ENCODE results near the gene GALNT2. TPM values are rescaled to one million over a fixed set of nuclear protein-coding genes. Genes with fewer than 3 reads are reported as not detected.
A peak's percentile ranks its signal among the peaks of the same experiment; 100 is the strongest.

GALNT2 gene
- total RNA-seq, 1 donor from 2014 or later = 29.3 TPM

DNA sequence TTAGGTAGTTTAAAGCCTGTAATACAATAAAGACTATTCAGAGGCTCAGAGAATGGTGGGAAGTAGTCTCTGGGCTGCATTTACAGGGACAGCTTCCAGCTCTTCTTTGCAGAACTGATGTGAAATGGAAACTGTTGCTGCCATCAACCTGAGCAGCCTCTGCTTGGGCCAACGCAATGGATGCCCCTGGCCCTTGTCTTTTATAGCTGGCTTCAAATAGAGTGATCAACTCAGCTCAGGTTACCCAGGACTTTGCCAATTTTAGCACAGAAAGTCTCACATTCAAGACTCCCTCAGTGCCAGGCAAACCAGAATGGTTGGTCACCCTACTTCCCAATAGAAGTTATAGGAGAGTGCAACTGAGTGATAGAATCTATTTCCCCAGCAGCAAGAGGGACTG lies 18.1 kb upstream of the GALNT2 start:
- intact Hi-C loops (cut with DNase I) = no loop called here
- DNase-seq (ENCODE audit: low spot score) = no peak

DNA sequence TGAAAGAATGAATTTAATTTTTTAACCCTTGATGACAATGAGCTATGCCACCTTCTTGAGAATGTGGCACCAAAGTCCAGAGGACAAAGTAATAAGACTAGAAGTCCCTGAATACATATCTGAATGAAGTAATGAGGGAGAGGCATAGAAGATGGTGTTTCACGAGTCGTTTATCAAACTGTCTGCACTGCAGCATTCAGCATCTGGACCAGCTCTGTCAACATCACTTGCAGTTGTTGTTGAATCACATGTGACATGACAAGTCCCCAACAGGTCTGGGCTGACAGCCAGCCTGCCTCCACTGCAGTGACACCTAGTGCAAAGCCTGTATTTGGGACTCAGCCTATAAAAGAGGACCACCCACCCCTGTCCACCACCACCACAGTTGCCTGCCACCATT lies 17.3 kb upstream of the GALNT2 start:
- DNase-seq (ENCODE audit: low spot score) = no peak
- intact Hi-C loops (cut with DNase I) = no loop called here

DNA sequence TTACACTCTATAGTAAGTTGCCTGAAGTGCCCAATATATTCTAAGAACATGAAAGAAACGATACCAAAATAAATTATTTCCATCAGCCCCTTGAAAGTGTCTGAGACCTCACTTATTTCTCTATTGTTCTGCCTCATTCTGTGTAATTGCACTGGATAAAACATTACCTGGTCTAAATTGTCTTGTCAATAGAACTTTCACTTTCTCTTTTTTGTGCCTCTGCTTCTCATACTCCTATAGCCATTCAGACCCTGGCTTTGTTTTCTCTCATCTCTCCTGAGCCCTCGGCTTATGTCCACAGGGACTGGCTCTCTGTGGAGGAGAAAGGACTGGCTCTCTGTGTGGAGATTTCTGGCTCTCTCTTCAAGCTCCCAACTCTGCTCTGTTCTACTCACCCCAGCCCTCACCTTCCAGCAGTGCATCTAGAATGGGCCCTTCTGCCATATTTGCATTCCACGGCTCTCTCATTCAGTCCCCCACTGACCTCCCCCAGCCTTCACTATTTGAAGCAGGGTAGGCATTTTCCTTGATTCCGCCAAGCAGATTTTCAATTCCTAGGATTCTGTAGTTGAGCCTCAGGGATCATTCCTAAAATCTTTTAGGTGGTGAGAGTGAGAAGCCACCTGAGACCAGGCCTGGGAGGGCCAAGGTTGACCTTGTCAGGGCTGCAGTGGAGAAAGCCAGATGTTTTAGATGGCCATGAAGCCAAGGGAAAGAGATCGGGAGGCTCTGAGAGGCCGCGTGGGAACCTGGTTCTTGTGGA lies 15.9 kb upstream of the GALNT2 start:
- DNase-seq (ENCODE audit: low spot score) = no peak
- intact Hi-C loops (cut with DNase I) = no loop called here

DNA sequence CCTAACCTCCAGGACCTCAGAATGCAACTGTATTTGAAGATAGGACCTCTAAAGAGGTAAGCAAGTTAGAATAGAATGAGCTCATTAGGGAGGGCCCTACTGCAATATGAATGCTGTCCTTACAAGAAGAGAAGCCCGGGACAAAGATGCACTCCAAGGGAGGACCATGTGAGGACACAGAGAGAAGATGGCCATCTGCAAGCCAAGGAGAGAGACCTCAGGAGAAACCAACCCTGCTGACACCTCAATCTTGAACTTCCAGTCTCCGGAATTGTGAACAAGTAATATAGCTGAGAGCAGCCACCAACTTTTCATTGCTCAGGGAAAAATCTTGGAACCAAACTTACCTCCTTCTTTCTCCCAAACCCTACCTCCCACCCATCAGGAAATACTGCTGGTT lies 15.0 kb upstream of the GALNT2 start:
- no peak for DNase-seq (ENCODE audit: low spot score)
- intact Hi-C loops (cut with DNase I) = no loop called here

DNA sequence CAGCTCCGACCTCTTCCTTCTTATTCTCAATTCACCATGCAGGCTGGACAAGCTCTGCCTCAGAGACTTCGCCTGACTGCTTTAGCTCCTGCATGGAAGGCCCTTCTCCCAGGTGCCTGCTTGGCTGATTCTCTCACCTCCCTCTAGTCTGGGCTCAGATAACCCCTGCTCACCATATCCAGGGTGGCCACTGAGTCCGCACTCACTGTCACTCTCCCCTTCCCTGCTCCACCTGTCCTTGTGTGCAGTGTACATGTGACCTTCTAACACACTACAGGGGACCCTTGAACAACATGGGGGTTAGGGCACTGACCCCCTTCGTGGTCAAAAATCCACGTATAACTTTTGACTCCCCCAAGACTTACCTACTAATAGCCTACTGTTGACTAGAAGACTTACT lies 14.4 kb upstream of the GALNT2 start:
- intact Hi-C loops (cut with DNase I) = no loop called here
- no peak for DNase-seq (ENCODE audit: low spot score)

DNA sequence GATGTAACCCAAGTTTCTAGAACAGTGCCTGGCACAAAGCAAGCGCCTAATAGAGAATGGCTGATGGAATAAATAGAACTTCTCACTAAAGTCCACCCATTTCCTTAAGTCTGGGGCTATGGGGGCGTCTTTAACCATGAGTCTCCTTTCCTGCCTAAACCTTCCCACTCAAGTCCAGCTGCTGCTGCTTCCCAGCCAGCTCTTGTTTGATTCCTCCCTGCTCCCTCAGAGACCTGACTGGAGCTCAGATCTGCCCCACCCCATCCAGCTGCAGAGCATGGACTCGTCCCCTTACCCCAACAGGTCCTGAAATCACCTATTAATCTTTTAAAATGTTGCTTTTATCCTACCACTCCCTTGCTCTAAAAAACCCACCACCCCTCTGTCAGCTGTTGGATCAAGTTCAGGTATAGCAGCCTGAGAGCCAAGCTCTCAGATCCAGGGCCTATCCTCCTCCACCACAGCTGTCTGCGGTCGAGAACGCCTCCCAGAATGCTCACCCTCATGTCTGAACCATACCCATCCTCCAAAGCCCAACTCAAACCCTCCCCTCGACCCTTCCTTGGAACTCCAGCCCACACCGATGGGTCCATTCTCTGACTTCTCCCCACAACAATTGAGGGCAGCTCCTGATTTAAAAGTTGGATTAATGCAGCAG lies 12.8 kb upstream of the GALNT2 start:
- intact Hi-C loops (cut with DNase I) = no loop called here
- DNase-seq (ENCODE audit: low spot score) = no peak

DNA sequence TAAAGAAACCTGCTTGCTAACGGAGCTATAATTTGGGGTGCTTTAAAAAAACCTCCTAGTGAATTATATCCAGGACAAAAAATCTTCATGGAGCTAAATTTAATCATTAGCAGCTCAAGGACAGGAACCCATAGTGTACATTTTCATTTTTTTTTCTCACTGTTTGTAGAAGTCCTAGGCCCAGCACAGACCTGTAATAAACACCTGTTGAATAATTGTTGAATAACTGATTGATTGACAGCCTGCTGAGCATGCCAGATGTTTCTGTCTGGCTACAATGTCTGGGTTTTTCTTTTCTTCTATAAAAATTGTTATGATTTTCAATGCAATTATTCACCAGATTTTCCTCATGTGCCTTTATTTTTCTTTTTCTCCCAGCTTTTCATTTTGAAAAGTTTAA lies 10.9 kb upstream of the GALNT2 start:
- no peak for DNase-seq (ENCODE audit: low spot score)
- intact Hi-C loops (cut with DNase I) = no loop called here

DNA sequence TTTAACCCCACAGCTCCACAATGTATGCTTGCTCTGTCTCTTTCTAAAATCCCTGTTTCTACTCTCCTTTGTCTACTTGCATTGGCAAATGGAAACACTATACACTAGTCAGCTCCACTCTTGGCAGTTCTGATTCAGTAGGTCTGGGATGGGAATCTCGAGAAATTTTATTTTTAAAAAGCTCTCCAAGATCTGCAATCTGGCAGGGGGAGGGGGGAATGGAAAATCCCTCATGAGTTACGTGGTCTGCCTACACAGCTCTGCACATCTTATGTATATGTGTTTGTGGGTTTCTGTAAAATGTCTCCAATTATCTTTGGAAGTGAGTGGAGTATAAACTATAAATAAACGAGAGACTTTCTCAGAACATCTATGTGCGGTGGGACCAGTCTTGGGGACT lies 9.9 kb upstream of the GALNT2 start:
- DNase-seq (ENCODE audit: low spot score) = no peak
- intact Hi-C loops (cut with DNase I) = no loop called here

DNA sequence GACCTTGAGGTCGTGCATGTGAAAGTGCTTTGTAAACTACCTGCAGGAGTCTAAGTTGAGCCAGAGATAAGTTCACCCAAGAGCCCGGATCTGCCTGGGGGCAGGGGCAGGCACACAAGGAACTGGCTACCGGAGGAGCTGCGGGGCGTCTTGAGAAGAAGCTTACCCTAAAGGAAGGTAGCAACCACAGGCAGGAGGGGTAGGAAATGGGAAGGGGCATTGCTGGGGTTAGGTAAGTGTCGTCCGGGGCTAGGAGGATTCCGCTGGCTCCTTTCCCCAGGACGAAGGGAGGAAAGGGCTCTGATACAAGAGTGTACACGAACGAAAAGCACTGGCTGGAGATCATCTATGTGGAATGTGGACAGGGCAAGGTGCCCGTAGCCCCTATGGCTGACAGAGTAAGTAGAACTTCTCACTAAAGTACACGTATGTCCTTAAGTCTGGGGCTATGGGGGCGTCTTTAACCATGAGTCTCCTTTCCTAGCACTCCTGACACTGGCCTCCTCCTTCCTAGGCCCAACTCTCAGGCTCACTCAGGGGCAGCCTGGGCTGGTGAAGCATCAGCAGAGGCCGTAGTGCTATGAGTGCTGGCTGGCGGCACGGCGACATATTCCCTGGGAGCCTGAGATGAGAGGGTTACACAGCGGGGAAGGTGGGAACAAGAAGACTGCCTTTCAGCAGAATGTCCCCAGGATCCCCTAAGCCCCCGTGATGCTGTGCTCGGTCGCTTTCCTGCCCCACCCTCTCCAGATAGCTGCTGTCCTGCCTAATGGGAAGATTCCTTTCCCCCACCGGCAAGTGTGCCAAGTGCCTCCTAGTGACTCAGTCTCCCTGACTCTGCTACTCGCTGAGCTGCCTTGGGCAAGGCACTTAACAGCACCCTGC lies 9.1 kb upstream of the GALNT2 start:
- intact Hi-C loops (cut with DNase I) = no loop called here

DNA sequence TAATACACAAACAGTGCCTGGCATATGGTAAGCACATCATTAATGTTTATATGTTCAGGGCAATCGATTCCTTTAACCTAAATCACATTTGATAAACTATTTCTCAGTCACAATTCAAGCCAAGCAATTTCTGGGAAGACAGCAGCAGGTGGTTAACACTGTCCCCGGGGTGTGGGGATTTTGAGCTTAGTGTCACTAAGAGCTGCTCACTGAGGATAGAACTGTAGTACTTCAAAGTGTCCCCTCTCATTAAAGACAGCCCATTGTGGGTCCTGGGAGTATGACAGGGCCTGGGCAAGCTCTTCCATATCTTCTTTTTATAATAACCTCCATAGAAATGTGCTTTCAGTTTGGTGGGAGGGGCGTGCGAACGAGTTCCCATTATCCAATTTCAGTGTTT lies 8.4 kb upstream of the GALNT2 start:
- intact Hi-C loops (cut with DNase I) = no loop called here
- DNase-seq (ENCODE audit: low spot score) = no peak

More for the DNA sequence above, 9.1 kb upstream of the GALNT2 start:
- no peak for DNase-seq (ENCODE audit: low spot score)

DNA sequence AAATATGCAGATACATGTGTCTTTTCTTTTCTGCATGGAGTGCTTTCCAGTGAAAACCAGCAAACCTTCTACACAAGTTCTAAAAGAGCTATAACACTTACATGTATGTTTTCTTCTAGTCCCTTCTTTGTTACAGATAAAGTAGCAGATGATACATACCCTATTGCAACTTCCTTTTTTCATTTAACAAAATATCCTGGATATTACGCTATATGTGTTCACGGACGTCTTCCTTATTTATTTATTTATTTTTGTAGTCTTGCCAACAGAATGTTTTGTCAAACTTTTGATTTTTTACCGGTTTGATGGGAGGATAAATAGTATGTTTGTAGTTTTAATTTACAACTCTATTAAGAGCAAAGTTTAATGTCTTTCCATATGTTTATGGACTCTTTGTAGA lies 5.2 kb upstream of the GALNT2 start:
- intact Hi-C loops (cut with DNase I) = loop anchor here (10.0 kb wide), 1 partner anchor 397 kb away; no protein-coding TSS in a partner anchor
- no peak for DNase-seq (ENCODE audit: low spot score)

DNA sequence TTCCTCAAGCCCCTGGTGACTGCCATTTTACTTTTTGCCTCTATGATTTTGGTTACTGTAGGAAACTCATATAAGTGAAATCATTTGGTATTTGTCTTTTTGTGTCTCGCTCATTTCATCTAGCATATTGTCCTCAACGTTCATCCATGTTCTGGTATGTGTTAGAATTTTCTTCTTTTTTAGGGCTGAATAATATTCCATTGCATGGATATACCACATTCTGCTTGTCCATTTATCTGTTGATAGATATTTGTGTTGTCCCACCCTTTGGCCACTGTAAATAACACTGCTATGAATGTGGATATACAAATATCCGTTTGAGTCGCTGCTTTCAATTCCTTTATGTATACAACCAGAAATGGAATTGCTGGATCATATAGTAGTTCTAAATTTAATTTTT lies 4.5 kb upstream of the GALNT2 start:
- DNase-seq (ENCODE audit: low spot score) = no peak
- intact Hi-C loops (cut with DNase I) = loop anchor here (10.0 kb wide), 1 partner anchor 398 kb away; no protein-coding TSS in a partner anchor

DNA sequence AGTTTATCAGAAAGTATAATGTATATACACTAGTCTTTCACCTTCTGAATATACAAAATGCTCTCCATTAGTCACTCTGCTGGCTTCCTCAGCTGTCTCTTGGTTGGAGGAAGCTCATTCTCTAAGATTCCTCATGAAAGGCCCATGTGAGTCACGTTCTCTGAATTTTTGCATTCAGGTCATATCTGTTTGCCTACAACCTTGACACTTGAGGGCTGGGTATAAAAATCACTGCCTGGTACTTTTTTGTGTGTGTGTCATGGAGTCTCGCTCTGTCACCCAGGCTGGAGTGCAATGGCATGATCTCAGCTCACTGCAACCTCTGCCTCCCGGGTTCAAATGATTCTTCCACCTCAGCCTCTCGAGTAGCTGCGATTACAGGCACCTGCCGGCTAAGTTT lies 2.8 kb upstream of the GALNT2 start:
- intact Hi-C loops (cut with DNase I) = loop anchor here (10.0 kb wide), 1 partner anchor 399 kb away; no protein-coding TSS in a partner anchor
- no peak for DNase-seq (ENCODE audit: low spot score)

DNA sequence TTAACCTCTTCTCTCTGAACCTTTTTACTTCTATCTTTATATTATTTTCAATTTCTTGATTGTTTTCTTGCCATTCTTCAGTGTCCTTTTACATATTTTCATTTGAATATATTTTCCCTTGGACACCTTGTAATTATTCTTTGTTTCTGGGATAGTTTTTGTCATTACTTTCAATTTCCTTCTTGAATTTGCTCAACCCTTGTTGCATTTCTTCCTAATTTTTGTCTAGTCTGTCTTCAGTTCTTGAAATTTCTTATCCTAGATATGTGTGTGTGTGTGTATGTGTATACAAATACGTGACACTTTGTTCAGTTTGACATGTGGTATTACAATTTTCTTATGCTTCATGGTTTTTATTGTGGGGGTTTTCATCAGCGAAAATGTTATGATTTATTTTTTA lies 1.9 kb upstream of the GALNT2 start:
- DNase-seq (ENCODE audit: low spot score) = no peak
- intact Hi-C loops (cut with DNase I) = loop anchor here (5.0 to 10.0 kb wide), 3 partner anchors 37 to 400 kb away; no protein-coding TSS in a partner anchor

DNA sequence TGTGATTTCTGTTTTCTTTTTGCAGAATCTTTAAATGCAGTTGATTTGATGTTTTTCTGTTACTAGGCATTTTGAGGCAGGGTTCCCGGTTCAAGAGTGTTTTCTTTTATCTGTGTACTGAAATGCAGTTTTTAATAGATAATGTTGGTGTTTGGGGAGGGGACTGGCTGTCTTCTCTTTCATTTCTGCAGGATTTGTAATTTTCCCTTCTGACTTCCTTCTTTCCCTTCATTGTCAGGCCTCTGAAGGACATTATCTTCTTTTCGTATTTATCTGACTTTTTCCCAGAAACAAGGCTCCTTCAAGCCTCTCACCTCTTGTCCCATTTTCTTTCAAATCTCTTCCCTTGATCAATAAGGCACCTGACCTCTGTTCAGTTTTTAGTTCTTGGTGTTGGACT lies 1.5 kb upstream of the GALNT2 start:
- intact Hi-C loops (cut with DNase I) = loop anchor here (5.0 to 10.0 kb wide), 3 partner anchors 37 to 401 kb away; no protein-coding TSS in a partner anchor
- DNase-seq (ENCODE audit: low spot score) = no peak

DNA sequence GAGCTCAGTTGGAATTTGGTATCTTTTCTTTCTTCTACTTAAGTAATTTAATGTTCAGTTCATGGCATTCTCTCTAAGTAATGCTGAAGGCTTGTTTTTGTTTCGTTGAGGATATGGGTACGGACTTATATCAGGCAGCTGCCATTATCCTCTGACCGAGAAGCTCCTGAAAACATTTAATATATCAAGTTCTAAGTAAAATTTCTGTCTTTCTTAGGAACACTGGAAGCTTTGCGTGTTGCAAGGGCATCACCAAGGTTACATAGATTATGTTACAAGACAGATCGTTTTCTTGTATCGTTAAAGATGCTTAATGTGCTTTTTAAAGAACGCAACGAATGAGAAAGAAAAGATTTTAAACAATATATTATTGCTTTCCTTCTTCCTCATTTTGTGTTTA lies 1.0 kb upstream of the GALNT2 start:
- DNase-seq (ENCODE audit: low spot score) = no peak
- intact Hi-C loops (cut with DNase I) = loop anchor here (2.0 to 10.0 kb wide), 4 partner anchors 36 to 401 kb away; no protein-coding TSS in a partner anchor

DNA sequence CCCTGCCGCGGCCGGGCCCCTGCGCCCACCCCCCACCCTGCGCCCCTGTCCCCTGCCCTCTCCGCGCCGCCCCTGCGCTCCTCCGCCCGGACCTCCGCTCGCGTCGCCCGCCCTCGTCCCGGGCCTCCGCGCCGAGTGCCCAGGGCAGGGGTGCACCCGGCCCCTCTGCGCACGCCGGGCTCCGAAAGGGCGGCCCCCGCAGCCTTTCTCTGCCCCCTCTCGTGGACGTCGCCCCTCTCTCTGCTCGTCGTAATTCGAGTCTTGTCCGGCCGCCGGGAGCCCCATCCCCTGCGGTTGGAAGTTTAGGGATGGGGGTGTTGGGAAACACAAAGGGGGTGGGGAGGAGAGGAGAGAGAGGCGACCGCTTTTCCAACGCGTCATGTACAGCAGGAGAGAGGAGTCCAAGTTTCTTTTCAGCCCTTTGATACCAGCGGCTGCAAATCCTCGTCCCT lies 407 bp downstream of the GALNT2 start:
- intact Hi-C loops (cut with DNase I) = loop anchor here (2.0 to 10.0 kb wide), 4 partner anchors 35 to 403 kb away; no protein-coding TSS in a partner anchor
- DNase-seq (ENCODE audit: low spot score) = no peak

DNA sequence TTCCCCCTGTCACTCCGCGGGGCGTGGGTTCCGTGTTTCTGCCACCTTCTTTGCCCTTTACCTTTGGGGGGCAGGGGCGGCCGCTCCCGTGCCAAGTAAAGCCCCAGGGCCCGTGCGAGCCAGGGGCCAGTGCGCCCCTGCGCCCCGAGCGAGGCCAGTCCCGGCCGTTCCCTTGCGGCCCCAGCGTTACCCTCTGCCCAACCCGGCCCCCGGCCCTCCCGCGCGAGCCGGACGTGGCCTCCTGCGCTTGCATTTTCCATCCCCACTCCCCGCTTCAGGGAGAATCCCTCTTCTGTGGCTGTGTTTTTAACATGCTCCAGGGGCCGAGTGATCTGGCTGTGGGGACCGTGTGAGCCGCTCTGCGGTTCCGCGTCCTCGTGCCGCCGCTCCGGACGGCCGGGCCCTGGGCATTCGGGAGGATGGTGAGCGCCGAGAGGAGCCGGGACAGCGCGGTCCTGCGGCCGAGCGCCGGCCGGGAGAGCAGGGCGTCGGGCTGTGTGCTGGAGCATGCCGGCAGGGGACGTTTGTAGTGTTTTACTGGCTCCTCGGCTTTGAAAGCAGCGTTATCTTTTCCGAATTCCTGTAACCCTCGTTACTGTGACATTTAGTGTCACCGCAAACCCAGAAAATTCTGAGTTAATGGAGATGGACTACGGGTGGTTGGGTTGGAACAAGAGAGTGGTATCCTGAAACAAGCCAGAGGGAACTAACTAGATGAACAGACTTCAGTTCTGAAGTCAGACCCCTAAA lies 1.0 kb downstream of the GALNT2 start:
- intact Hi-C loops (cut with DNase I) = loop anchor here (2.0 to 10.0 kb wide), 4 partner anchors 34 to 403 kb away; no protein-coding TSS in a partner anchor
- DNase-seq (ENCODE audit: low spot score) = peak; percentile 80

DNA sequence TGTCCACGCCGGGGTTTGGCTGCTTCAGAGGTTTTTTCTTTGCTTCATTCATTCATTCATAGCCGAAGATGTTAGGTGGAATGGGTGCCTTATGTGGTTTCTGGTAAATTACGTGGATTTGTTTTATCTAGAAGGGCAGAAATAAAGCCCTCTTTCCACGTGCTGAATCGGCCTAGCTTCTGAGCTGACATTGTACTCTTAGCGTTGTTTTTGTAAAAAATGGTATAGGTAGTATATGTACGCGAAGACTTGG lies 1.5 kb downstream of the GALNT2 start:
- intact Hi-C loops (cut with DNase I) = loop anchor here (5.0 to 10.0 kb wide), 3 partner anchors 34 to 404 kb away; no protein-coding TSS in a partner anchor
- no peak for DNase-seq (ENCODE audit: low spot score)
